Aorta (tissue), 5 donors: ENCODE data around the gene SPECC1. TPM values are rescaled to one million over a fixed set of nuclear protein-coding genes. Genes with fewer than 3 reads are reported as not detected.
"Not testable (repeated sequence)": the region's sequence is repeated elsewhere in the genome, so short reads cannot be mapped to it uniquely, and the experiment has no call there.

ENCODE experiments used
- ATAC-seq: fragments of 200-7000 bp; cut with Tn5 transposase; one replicate; pipeline ENCODE4 v1.9.1; 2022; ENCODE audit warnings: moderate library complexity; ENCODE audit not compliant: low FRiP score
- DNase-seq, 2 donors: peaks; one replicate each; pipeline ENCODE4 v3.0.0-alpha.2; 2020
- H3K27ac ChIP-seq, 2 donors: one replicate each; pipeline ENCODE4 v1.5.1; 2013; ENCODE audit warnings: low read length in 2 of 2, mild to moderate bottlenecking in 2 of 2, moderate library complexity in 2 of 2, control low read depth in 1 of 2, inconsistent platforms in 1 of 2, low read depth in 1 of 2
- H3K27me3 ChIP-seq, 2 donors: one replicate each; pipeline ENCODE4 v1.6.1; 2013; ENCODE audit warnings: control low read depth in 1 of 2, low read length in 1 of 2, mild to moderate bottlenecking in 1 of 2, moderate library complexity in 1 of 2; ENCODE audit not compliant: insufficient read depth in 2 of 2, control insufficient read depth in 1 of 2
- H3K36me3 ChIP-seq, 2 donors: one replicate each; pipeline ENCODE4 v1.6.1; 2013; ENCODE audit warnings: control low read depth in 1 of 2, low read length in 1 of 2, mild to moderate bottlenecking in 1 of 2; ENCODE audit not compliant: insufficient read depth in 2 of 2, control insufficient read depth in 1 of 2
- H3K4me1 ChIP-seq, 2 donors: one replicate each; pipeline ENCODE4 v1.6.1; 2013; ENCODE audit warnings: low read length in 2 of 2, control low read depth in 1 of 2, mild to moderate bottlenecking in 1 of 2, moderate library complexity in 1 of 2; ENCODE audit not compliant: insufficient read depth in 2 of 2, control insufficient read depth in 1 of 2
- H3K4me3 ChIP-seq, 2 donors: one replicate each; pipeline ENCODE4 v1.5.1; 2013; ENCODE audit warnings: low read length in 2 of 2, control low read depth in 1 of 2, mild to moderate bottlenecking in 1 of 2
- H3K9me3 ChIP-seq: one replicate; pipeline ENCODE4 v1.6.1; 2013; ENCODE audit warnings: mild to moderate bottlenecking, low read length; ENCODE audit not compliant: control insufficient read depth
- WGBS, 2 donors: extraction: QIAGEN DNeasy Blood & Tissue Kit; methylation state at CpG; one replicate each; pipeline ENCODE4 v1.1.7; 2013; 5-methylcytosine and 5-hydroxymethylcytosine counted together
- intact Hi-C, 2 donors: fragments of 100-400 bp; cut with DNase I; formaldehyde crosslinking; loops; one replicate each; pipeline versions ENCODE4 v1.14.2 to v1.15.0; 2022
- polyA plus RNA-seq, 2 donors: library from polyadenylated mRNA; stranded (reverse); fragments of 200-250 nt; gene quantifications; one replicate each; pipeline ENCODE4 v1.2.3, GENCODE V29; 2013
- total RNA-seq, 2 donors: library from RNA; stranded (reverse); fragmentation: NEBNext Ultra II Directional; extraction: Animal tissue kit (Norgen Biotek cat#: 25700); gene quantifications; one replicate each; pipeline ENCODE4 v1.2.1, GENCODE V29; 2021
- donor health status: healthy with polysubstance abuse.
- donor health status: Bipolar disorder and iron deficiency.
- donor health status: DM: no; HTN: no; CAD: no.
- donor health status: DM: no; HTN: no; CAD: no.
- donor health status: DM: yes; HTN: yes; CAD: no.

SPECC1 gene
- total and polyA plus RNA-seq, 4 donors: 37.4 to 68.8 (median 50.3) TPM

- no peak overlapping the region for H3K4me3 ChIP-seq
- ATAC-seq: no peak
- H3K4me1 ChIP-seq: peaks cover 0 to 6% of the 10 kb centered on the region in 2 donors
- 67 to 70% methylated on average over 4 of the region's 4 CpGs for WGBS, 2 donors
- no peak overlapping the region for H3K27ac ChIP-seq
- no peaks in the 10 kb centered on the region for H3K9me3 ChIP-seq
- DNase-seq: no peak
- intact Hi-C loops: no loop called here
- peaks cover 0 to 3% of the 10 kb centered on the region in 2 donors for H3K36me3 ChIP-seq
- H3K27me3 ChIP-seq: no peaks in the 10 kb centered on the region
Observed at GRCh38 chr17:20234276-20234675, 225.1 kb downstream of the SPECC1 start.

- Histone ChIP-seq H3K27me3 (no peaks in the 10 kb centered on the region), H3K4me3 (no peak overlapping the region), H3K27ac (no peak overlapping the region), H3K36me3 (peaks cover 0 to 3% of the 10 kb centered on the region in 2 donors), H3K4me1 (no peaks in the 10 kb centered on the region), H3K9me3 (no peaks in the 10 kb centered on the region)
- 69 to 79% methylated on average over 6 of the region's 6 CpGs for WGBS, 2 donors
- intact Hi-C loops: no loop called here
- ATAC-seq: no peak
- no peak for DNase-seq
Observed at GRCh38 chr17:20235747-20236146, 226.6 kb downstream of the SPECC1 start.

- 45 to 48% methylated on average over 5 of the region's 5 CpGs for WGBS, 2 donors
- peak overlapping the region in 1 of 2 donors; percentile 52 for H3K27ac ChIP-seq
- intact Hi-C loops: no loop called here
Observed at GRCh38 chr17:20236578-20237227, 227.5 kb downstream of the SPECC1 start.

GRCh38 chr17:20239776-20240175 is 230.6 kb downstream of the SPECC1 start:
- H3K4me3 ChIP-seq, H3K27me3 ChIP-seq, H3K9me3 ChIP-seq, H3K27ac ChIP-seq, H3K36me3 ChIP-seq, intact Hi-C loops, H3K4me1 ChIP-seq, DNase-seq, ATAC-seq: not testable (repeated sequence)
- 90% methylated on average over 3 of the region's 3 CpGs for WGBS, 2 donors

More at GRCh38 chr17:20236578-20237227, 227.5 kb downstream of the SPECC1 start:
- ATAC-seq (no peak), DNase-seq (no peak)
- Histone ChIP-seq H3K4me3 (no peak overlapping the region), H3K27me3 (no peaks in the 10 kb centered on the region), H3K4me1 (no peaks in the 10 kb centered on the region), H3K36me3 (peaks cover 0 to 3% of the 10 kb centered on the region in 2 donors), H3K9me3 (no peaks in the 10 kb centered on the region)

- Histone ChIP-seq H3K27me3 (no peaks in the 10 kb centered on the region), H3K9me3 (no peaks in the 10 kb centered on the region), H3K4me1 (no peaks in the 10 kb centered on the region), H3K27ac (no peak overlapping the region), H3K4me3 (no peak overlapping the region), H3K36me3 (peaks cover 3 to 5% of the 10 kb centered on the region in 2 donors)
- ATAC-seq (no peak), DNase-seq (no peak)
- WGBS, 2 donors: 95 to 98% methylated on average over 4 of the region's 4 CpGs
- intact Hi-C loops: no loop called here
Observed at GRCh38 chr17:20241855-20242254, 232.7 kb downstream of the SPECC1 start.

GRCh38 chr17:20242271-20242670 is 233.1 kb downstream of the SPECC1 start:
- no peaks in the 10 kb centered on the region for H3K27me3 ChIP-seq
- intact Hi-C loops: no loop called here
- WGBS, 2 donors: 98% methylated on average over 3 of the region's 3 CpGs
- no peak overlapping the region for H3K27ac ChIP-seq
- H3K4me3 ChIP-seq: no peak overlapping the region
- DNase-seq (no peak), ATAC-seq (no peak)
- H3K4me1 ChIP-seq: no peaks in the 10 kb centered on the region
- peaks cover 3 to 5% of the 10 kb centered on the region in 2 donors for H3K36me3 ChIP-seq
- no peaks in the 10 kb centered on the region for H3K9me3 ChIP-seq

- H3K36me3 ChIP-seq: peaks cover 5 to 6% of the 10 kb centered on the region in 2 donors
- H3K9me3 ChIP-seq: no peaks in the 10 kb centered on the region
- ATAC-seq (no peak), DNase-seq (no peak)
- 75 to 77% methylated on average over 1 of the region's 1 CpG for WGBS, 2 donors
- intact Hi-C loops: no loop called here
- no peaks in the 10 kb centered on the region for H3K27me3 ChIP-seq
- no peaks in the 10 kb centered on the region for H3K4me1 ChIP-seq
- H3K4me3 ChIP-seq: no peak overlapping the region
- H3K27ac ChIP-seq: no peak overlapping the region
Observed at GRCh38 chr17:20243524-20243923, 234.4 kb downstream of the SPECC1 start.

GRCh38 chr17:20244671-20245070 is 235.5 kb downstream of the SPECC1 start:
- H3K4me1 ChIP-seq: no peaks in the 10 kb centered on the region
- DNase-seq (no peak), ATAC-seq (no peak)
- no peak overlapping the region for H3K27ac ChIP-seq
- intact Hi-C loops: no loop called here
- no peaks in the 10 kb centered on the region for H3K9me3 ChIP-seq
- no peak overlapping the region for H3K4me3 ChIP-seq
- WGBS, 2 donors: 90 to 91% methylated on average over 1 of the region's 1 CpG
- peaks cover 5 to 6% of the 10 kb centered on the region in 2 donors for H3K36me3 ChIP-seq
- H3K27me3 ChIP-seq: no peaks in the 10 kb centered on the region

- no peak overlapping the region for H3K4me3 ChIP-seq
- no peaks in the 10 kb centered on the region for H3K4me1 ChIP-seq
- no peaks in the 10 kb centered on the region for H3K9me3 ChIP-seq
- no peak for DNase-seq
- 90% methylated on average over 1 of the region's 1 CpG for WGBS, 2 donors
- H3K27me3 ChIP-seq: no peaks in the 10 kb centered on the region
- ATAC-seq: no peak
- intact Hi-C loops: no loop called here
- H3K36me3 ChIP-seq: peaks cover 5 to 6% of the 10 kb centered on the region in 2 donors
- H3K27ac ChIP-seq: no peak overlapping the region
Observed at GRCh38 chr17:20246692-20247091, 237.5 kb downstream of the SPECC1 start.
